Caco-2 (cell line): ENCODE data around the gene ANK2. TPM values are rescaled to one million over a fixed set of nuclear protein-coding genes. Genes with fewer than 3 reads are reported as not detected.

Experiments
- BruUV-seq: library from RNA; stranded (reverse); fragments of 400-500 nt; replicated peaks from 2 replicates; lab custom pipeline; 2021; lab: Mats Ljungman, UMichigan
- CTCF ChIA-PET: fragments of 300-600 bp; sonication (Branson Sonifier 250); formaldehyde crosslinking; loops from one replicate; lab custom pipeline; 2022; ENCODE audit warnings: antibody characterized with exemption; lab: Charles Lee
- POLR2A ChIA-PET: fragments of 300-600 bp; sonication (Branson Sonifier 250); formaldehyde crosslinking; loops from one replicate; lab custom pipeline; 2022; ENCODE audit warnings: antibody characterized with exemption; lab: Charles Lee
- DNase-seq, 2 experiments: peaks; one replicate each; pipeline versions ENCODE4 v3.0.0 to v3.0.0-alpha.2; 2020 to 2022
- H3K27me3 ChIP-seq: replicated peaks from 2 replicates; pipeline ENCODE4 v1.6.0; 2011; ENCODE audit warnings: low read length; ENCODE audit not compliant: control insufficient read depth, insufficient read depth
- H3K36me3 ChIP-seq: 2 replicates; pipeline ENCODE4 v1.5.1; 2011; ENCODE audit warnings: low read length; ENCODE audit not compliant: control insufficient read depth, insufficient read depth
- H3K4me1 ChIP-seq: fragments of 250-450 bp; sonication (Bioruptor Pico); 2 replicates; pipeline ENCODE4 v1.5.1; 2020; ENCODE audit warnings: mild to moderate bottlenecking
- H3K4me3 ChIP-seq: 2 replicates; pipeline ENCODE4 v1.5.1; 2011; ENCODE audit warnings: low read depth, mild to moderate bottlenecking, control low read depth, low read length
- H3K9me3 ChIP-seq: fragments of 250-450 bp; sonication (Bioruptor Pico); 2 replicates; pipeline ENCODE4 v1.5.1; 2020; ENCODE audit warnings: mild to moderate bottlenecking, moderate library complexity
- H3K27ac Mint-ChIP-seq: one replicate; pipeline ENCODE4 v1.8.0; 2022; ENCODE audit warnings: mixed read lengths; ENCODE audit not compliant: unreplicated experiment
- H3K27me3 Mint-ChIP-seq: one replicate; pipeline ENCODE4 v1.8.0; 2022; ENCODE audit warnings: mixed read lengths; ENCODE audit not compliant: insufficient read depth, unreplicated experiment
- H3K36me3 Mint-ChIP-seq: one replicate; pipeline ENCODE4 v1.8.0; 2022; ENCODE audit warnings: mild to moderate bottlenecking, mixed read lengths; ENCODE audit not compliant: insufficient read depth, unreplicated experiment
- H3K4me1 Mint-ChIP-seq: one replicate; pipeline ENCODE4 v1.8.0; 2022; ENCODE audit warnings: low read depth, mixed read lengths; ENCODE audit not compliant: unreplicated experiment
- H3K4me3 Mint-ChIP-seq: one replicate; pipeline ENCODE4 v1.8.0; 2022; ENCODE audit warnings: mild to moderate bottlenecking, moderate library complexity, mixed read lengths; ENCODE audit not compliant: unreplicated experiment
- H3K9me3 Mint-ChIP-seq: one replicate; pipeline ENCODE4 v1.8.0; 2022; ENCODE audit warnings: mixed read lengths; ENCODE audit not compliant: unreplicated experiment
- intact Hi-C: fragments of 100-400 bp; cut with micrococcal nuclease; formaldehyde crosslinking; loops from one replicate; pipeline ENCODE4 v1.10.0; 2022; ENCODE audit not compliant: unreplicated experiment
- total RNA-seq: library from RNA; stranded (reverse); gene quantifications from 2 replicates; pipeline ENCODE4 v1.2.3, GENCODE V29; 2022
- TF ChIP-seq, protein P1 (sequence below), 2 experiments: fragments of 200-600 bp in 1 of 2; IDR thresholded peaks; 1 replicate in 1 of 2; 2 replicates in 1 of 2; pipeline versions ENCODE4 v1.5.1 to v1.8.0; 2011 to 2022; ENCODE audit warnings: antibody characterized with exemption in 1 of 2, control low read depth in 1 of 2, inconsistent platforms in 1 of 2, low read depth in 1 of 2, low read length in 1 of 2, mild to moderate bottlenecking in 1 of 2, moderate library complexity in 1 of 2; ENCODE audit not compliant: insufficient read depth in 1 of 2, severe bottlenecking in 1 of 2, unreplicated experiment in 1 of 2

ANK2 gene
- total RNA-seq, 1 experiment from 2014 or later = 26.3 TPM

DNA sequence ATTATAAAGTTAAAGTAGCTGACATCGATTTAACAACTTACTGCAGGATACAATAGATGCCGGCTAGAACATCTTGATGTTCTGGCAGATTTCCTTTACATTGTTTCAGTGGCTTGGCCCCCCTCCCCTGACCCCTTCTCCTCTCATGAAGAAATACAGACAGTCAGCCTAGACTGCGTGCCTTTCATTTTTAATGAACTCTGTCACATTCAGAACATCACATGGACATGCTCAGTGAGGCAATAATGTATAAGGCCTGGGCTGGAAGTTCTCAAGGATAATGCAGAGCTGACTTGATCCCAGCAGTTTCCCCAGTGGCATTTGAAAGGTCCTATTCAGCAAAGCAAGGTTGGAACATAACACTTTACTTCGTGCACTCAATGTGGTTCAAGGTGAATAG is 239.2 kb downstream of the ANK2 start:
- no peaks in the 10 kb centered on the region for H3K27me3 Mint-ChIP-seq
- no TSS peak for BruUV-seq
- no peak overlapping the region for H3K4me3 ChIP-seq
- H3K4me1 ChIP-seq = no peaks in the 10 kb centered on the region
- H3K27ac Mint-ChIP-seq = no peak overlapping the region
- H3K9me3 ChIP-seq = no peaks in the 10 kb centered on the region
- intact Hi-C loops = no loop called here
- no peaks in the 10 kb centered on the region for H3K27me3 ChIP-seq
- H3K36me3 ChIP-seq = no peaks in the 10 kb centered on the region
- no peaks in the 10 kb centered on the region for H3K36me3 Mint-ChIP-seq
- no peak for DNase-seq
- TF ChIP-seq, protein P1, sequence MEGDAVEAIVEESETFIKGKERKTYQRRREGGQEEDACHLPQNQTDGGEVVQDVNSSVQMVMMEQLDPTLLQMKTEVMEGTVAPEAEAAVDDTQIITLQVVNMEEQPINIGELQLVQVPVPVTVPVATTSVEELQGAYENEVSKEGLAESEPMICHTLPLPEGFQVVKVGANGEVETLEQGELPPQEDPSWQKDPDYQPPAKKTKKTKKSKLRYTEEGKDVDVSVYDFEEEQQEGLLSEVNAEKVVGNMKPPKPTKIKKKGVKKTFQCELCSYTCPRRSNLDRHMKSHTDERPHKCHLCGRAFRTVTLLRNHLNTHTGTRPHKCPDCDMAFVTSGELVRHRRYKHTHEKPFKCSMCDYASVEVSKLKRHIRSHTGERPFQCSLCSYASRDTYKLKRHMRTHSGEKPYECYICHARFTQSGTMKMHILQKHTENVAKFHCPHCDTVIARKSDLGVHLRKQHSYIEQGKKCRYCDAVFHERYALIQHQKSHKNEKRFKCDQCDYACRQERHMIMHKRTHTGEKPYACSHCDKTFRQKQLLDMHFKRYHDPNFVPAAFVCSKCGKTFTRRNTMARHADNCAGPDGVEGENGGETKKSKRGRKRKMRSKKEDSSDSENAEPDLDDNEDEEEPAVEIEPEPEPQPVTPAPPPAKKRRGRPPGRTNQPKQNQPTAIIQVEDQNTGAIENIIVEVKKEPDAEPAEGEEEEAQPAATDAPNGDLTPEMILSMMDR (IDR thresholded peaks at IDR 0.05; ENCODE audit: insufficient read depth in 1 of 2, low read depth in 1 of 2, low read length in 1 of 2, severe bottlenecking in 1 of 2, unreplicated experiment in 1 of 2) = no peak
- H3K4me1 Mint-ChIP-seq = no peaks in the 10 kb centered on the region
- no peaks in the 10 kb centered on the region for H3K9me3 Mint-ChIP-seq
- CTCF ChIA-PET = interaction anchor here (0.6 kb wide), 1 partner anchor 1096 kb away, joined by 3 read pairs; no protein-coding TSS in a partner anchor
- H3K4me3 Mint-ChIP-seq = no peak overlapping the region
- POLR2A ChIA-PET = no interaction called here

GRCh38 chr4:113289766-113290165 is 240.3 kb downstream of the ANK2 start:
- no peaks in the 10 kb centered on the region for H3K4me1 Mint-ChIP-seq
- H3K4me3 ChIP-seq = no peak overlapping the region
- H3K9me3 ChIP-seq = no peaks in the 10 kb centered on the region
- no peaks in the 10 kb centered on the region for H3K27me3 Mint-ChIP-seq
- intact Hi-C loops = no loop called here
- DNase-seq = no peak
- H3K27ac Mint-ChIP-seq = no peak overlapping the region
- POLR2A ChIA-PET = no interaction called here
- H3K4me3 Mint-ChIP-seq = no peak overlapping the region
- H3K36me3 Mint-ChIP-seq = no peaks in the 10 kb centered on the region
- no peaks in the 10 kb centered on the region for H3K9me3 Mint-ChIP-seq
- no peaks in the 10 kb centered on the region for H3K36me3 ChIP-seq
- CTCF ChIA-PET = no interaction called here
- TF ChIP-seq, protein P1 (IDR thresholded peaks at IDR 0.05; ENCODE audit: insufficient read depth in 1 of 2, low read depth in 1 of 2, low read length in 1 of 2, severe bottlenecking in 1 of 2, unreplicated experiment in 1 of 2) = no peak
- no peaks in the 10 kb centered on the region for H3K27me3 ChIP-seq
- no TSS peak for BruUV-seq
- no peaks in the 10 kb centered on the region for H3K4me1 ChIP-seq

- no peak for DNase-seq
- ChIA-PET CTCF (no interaction called here), POLR2A (no interaction called here)
- no peaks in the 10 kb centered on the region for H3K36me3 Mint-ChIP-seq
- H3K27ac Mint-ChIP-seq = no peak overlapping the region
- H3K4me3 Mint-ChIP-seq = no peak overlapping the region
- no TSS peak for BruUV-seq
- intact Hi-C loops = no loop called here
- H3K4me1 ChIP-seq = no peaks in the 10 kb centered on the region
- H3K27me3 Mint-ChIP-seq = no peaks in the 10 kb centered on the region
- H3K4me1 Mint-ChIP-seq = no peaks in the 10 kb centered on the region
- no peaks in the 10 kb centered on the region for H3K36me3 ChIP-seq
- H3K9me3 Mint-ChIP-seq = no peaks in the 10 kb centered on the region
- no peaks in the 10 kb centered on the region for H3K9me3 ChIP-seq
- TF ChIP-seq, protein P1 (IDR thresholded peaks at IDR 0.05; ENCODE audit: insufficient read depth in 1 of 2, low read depth in 1 of 2, low read length in 1 of 2, severe bottlenecking in 1 of 2, unreplicated experiment in 1 of 2) = no peak
- H3K4me3 ChIP-seq = no peak overlapping the region
- H3K27me3 ChIP-seq = no peaks in the 10 kb centered on the region
These were observed 241.2 kb downstream of the ANK2 start for GRCh38 chr4:113290666-113291065.
